ENCODE results near the gene ZNF695. TPM values are rescaled to one million over a fixed set of nuclear protein-coding genes. Genes with fewer than 3 reads are reported as not detected.
A peak's percentile ranks its signal among the peaks of the same experiment; 100 is the strongest.

The ZNF695 gene
- total RNA-seq, 4 donors from 2014 or later = 0.53 to 5.8 (median 0.94) TPM; not detected in 1

GRCh38 chr1:246971969-246972368, 35.9 kb downstream of the ZNF695 start:
- H3K27ac ChIP-seq = no peak overlapping the region
- DNase-seq = no peak
- no peaks in the 10 kb centered on the region for H3K36me3 ChIP-seq
- no peaks in the 10 kb centered on the region for H3K4me1 ChIP-seq
- H3K4me3 ChIP-seq = no peak overlapping the region
- TF ChIP-seq CTCF (IDR thresholded peaks at IDR 0.05) (no peak), POLR2A (IDR thresholded peaks at IDR 0.05) (no peak)
- H3K27me3 ChIP-seq = no peaks in the 10 kb centered on the region
- H3K9me3 ChIP-seq = peaks cover 0 to 9% (median 4%) of the 10 kb centered on the region in 4 donors

GRCh38 chr1:246971090-246971721, 36.7 kb downstream of the ZNF695 start:
- H3K9me3 ChIP-seq = peaks cover 0 to 9% (median 4%) of the 10 kb centered on the region in 4 donors

GRCh38 chr1:246969621-246970020, 38.2 kb downstream of the ZNF695 start:
- H3K9me3 ChIP-seq = peaks cover 0 to 9% (median 4%) of the 10 kb centered on the region in 4 donors
- DNase-seq = no peak

More at GRCh38 chr1:246971090-246971721, 36.7 kb downstream of the ZNF695 start:
- Histone ChIP-seq H3K4me1 (no peaks in the 10 kb centered on the region), H3K27ac (no peak overlapping the region), H3K4me3 (no peak overlapping the region), H3K27me3 (no peaks in the 10 kb centered on the region), H3K36me3 (no peaks in the 10 kb centered on the region)
- peak in 2 of 3 donors; percentile 53 to 64 for DNase-seq
- peak in 5 of 6 experiments; percentile 30 to 79 (median 50) for TF ChIP-seq CTCF (IDR thresholded peaks at IDR 0.05)
- no peak for TF ChIP-seq POLR2A (IDR thresholded peaks at IDR 0.05)

GRCh38 chr1:246966502-246966901, 41.4 kb downstream of the ZNF695 start:
- Histone ChIP-seq H3K27me3 (no peaks in the 10 kb centered on the region), H3K4me3 (no peak overlapping the region), H3K9me3 (peaks cover 0 to 9% (median 4%) of the 10 kb centered on the region in 4 donors), H3K27ac (no peak overlapping the region), H3K4me1 (no peaks in the 10 kb centered on the region), H3K36me3 (no peaks in the 10 kb centered on the region)
- DNase-seq = no peak
- TF ChIP-seq POLR2A (IDR thresholded peaks at IDR 0.05) = no peak

More at GRCh38 chr1:246969621-246970020, 38.2 kb downstream of the ZNF695 start:
- Histone ChIP-seq H3K4me1 (no peaks in the 10 kb centered on the region), H3K36me3 (no peaks in the 10 kb centered on the region), H3K27me3 (no peaks in the 10 kb centered on the region), H3K27ac (no peak overlapping the region), H3K4me3 (no peak overlapping the region)
- TF ChIP-seq CTCF (IDR thresholded peaks at IDR 0.05) (no peak), POLR2A (IDR thresholded peaks at IDR 0.05) (no peak)

- Histone ChIP-seq H3K4me1 (no peaks in the 10 kb centered on the region), H3K27ac (peak overlapping the region in 2 of 4 donors; percentile 19 to 31), H3K9me3 (no peaks in the 10 kb centered on the region), H3K27me3 (no peaks in the 10 kb centered on the region), H3K4me3 (no peak overlapping the region), H3K36me3 (no peaks in the 10 kb centered on the region)
- TF ChIP-seq CTCF (IDR thresholded peaks at IDR 0.05) (no peak), POLR2A (IDR thresholded peaks at IDR 0.05) (no peak)
- DNase-seq = no peak
Measured at GRCh38 chr1:246959944-246960693, 47.7 kb downstream of the ZNF695 start.

GRCh38 chr1:246954126-246954525, 53.7 kb downstream of the ZNF695 start:
- no peaks in the 10 kb centered on the region for H3K36me3 ChIP-seq
- H3K9me3 ChIP-seq = no peaks in the 10 kb centered on the region
- DNase-seq = no peak
- H3K4me3 ChIP-seq = no peak overlapping the region
- H3K27ac ChIP-seq = no peak overlapping the region
- TF ChIP-seq POLR2A (IDR thresholded peaks at IDR 0.05) (no peak), CTCF (IDR thresholded peaks at IDR 0.05) (no peak)
- no peaks in the 10 kb centered on the region for H3K27me3 ChIP-seq
- no peaks in the 10 kb centered on the region for H3K4me1 ChIP-seq
